HG03571 (cell line): ENCODE data around the gene SART3.
"Not testable (repeated sequence)": the region's sequence is repeated elsewhere in the genome, so short reads cannot be mapped to it uniquely, and the experiment has no call there.

Experiments
- ATAC-seq: cut with Tn5 transposase; IDR thresholded peaks from one replicate; pipeline ENCODE4 v1.9.1; 2021; ENCODE audit not compliant: unreplicated experiment

Gene SART3

DNA sequence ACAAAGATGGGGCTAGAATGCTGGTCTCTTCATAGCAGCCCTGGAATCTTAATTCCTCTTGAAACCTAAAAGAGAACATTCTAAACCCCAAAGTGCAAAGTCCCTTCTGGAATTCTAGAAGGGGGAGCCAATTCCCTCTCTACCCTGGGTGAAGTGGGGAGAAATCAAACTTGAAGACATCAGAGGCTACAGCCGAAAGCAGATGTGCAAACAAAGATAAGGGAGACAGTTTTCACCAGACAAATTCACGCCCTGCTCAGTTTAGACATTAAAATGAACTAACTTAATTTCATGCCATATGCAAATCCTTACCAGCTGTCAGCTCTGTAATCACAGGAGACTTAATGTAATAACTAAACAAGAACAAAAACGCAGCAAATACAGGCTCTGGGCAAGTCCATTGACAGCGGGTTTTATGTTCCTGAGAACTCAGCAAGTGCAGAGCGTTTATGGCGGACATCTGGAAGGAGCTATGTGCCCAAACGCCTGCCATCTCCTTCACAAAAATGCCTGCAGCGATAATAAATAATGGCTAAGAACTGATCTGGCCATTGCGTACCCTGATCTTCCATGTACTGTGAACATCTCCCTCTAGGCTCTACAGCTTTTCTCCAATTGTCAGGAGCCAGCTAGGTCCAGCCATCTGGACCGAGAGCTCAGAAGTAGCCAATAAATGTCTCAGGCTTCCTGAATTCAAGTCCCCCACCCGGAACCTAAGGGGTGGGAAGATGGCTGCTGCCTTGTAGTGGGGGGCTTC is 65.0 kb downstream of the SART3 start:
- ATAC-seq = no peak

DNA sequence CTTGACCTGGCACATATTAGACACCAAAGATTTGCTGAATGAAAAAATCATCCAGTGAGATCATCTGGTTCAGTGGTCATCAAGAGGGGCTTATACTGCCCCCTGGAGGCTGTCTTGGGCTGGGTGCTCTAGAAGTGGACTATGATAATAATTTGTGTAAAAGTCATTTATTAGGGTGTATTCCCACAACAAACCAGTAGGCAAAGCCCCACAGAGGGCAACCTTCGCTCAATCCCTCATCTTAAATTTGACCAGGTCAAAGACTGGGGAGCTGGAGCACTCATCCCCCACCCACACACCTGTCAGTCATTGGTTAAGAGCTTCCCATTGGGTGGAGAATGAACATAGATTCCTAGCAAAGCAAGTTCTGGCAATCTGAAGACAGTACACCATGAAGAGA is 65.9 kb downstream of the SART3 start:
- no peak for ATAC-seq

DNA sequence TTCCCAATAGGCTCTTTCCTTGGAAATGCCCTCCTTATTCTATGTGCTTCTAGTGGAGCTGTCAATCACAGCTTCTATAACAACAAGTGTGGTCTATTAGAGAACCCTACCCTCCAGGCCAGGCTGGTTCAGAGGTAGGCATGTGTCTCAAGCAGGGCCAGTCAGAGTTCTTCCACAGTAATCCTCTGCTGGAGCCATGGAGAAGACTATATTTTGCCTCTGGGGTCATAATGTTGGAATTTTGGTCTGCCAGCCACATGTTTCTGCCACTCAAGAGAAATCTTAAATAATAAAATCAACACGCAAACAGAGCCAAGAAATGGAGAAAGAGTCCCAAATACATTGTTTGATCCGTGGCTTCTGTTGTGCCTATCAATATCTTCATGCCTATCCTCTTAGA is 69.7 kb downstream of the SART3 start:
- ATAC-seq = no peak

DNA sequence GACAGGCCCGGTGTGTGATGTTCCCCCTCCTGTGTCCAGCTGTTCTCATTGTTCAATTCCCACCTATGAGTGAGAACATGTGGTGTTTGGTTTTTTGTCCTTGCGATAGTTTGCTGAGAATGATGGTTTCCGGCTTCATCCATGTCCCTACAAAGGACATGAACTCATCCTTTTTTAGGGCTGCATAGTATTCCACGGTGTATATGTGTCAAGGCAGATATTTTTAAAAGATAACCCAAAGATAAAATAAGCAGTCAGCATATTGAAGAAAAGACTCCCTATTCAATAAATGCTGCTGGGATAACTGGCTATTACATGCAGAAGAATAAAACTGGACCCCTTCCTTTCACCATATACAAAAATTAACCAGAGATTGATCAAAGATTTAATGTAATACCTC is 73.9 kb downstream of the SART3 start:
- not testable (repeated sequence) for ATAC-seq

DNA sequence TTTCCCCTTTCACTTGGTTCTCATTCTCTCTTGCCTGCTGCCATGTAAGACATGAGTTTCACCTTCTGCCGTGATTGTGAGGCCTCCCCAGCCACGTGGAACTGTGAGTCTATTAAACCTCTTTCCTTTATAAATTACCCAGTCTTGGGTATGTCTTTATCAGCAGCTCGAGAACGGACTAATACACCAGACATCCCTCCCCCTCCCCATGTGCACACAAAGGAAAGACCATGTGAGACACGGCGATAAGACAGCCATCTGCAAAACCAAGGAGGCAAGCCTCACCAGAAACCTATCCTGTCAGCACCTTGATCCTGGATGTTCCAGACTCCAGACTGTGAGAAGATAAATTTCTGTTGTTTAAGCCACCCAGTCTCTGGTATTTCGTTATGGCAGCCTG is 75.6 kb downstream of the SART3 start:
- ATAC-seq = not testable (repeated sequence)

DNA sequence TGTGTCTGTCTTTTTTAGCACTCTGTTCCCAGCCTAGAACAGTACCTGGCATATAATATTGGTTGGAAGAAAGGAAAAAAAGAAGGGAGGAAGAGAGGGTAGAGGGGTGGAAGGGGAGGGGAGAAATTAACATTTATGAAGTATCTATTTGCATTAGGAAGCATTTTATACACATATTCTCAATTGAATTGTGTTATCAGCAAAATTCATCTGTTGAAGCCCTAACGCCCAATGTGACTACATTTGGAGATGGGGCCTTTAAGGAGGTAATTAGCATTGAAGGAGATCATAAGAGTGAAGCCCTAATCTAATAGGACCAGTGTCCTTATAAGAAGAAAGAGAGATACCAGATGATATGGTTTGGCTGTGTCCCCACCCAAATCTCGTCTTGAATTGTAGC is 76.1 kb downstream of the SART3 start:
- ATAC-seq = no peak

DNA sequence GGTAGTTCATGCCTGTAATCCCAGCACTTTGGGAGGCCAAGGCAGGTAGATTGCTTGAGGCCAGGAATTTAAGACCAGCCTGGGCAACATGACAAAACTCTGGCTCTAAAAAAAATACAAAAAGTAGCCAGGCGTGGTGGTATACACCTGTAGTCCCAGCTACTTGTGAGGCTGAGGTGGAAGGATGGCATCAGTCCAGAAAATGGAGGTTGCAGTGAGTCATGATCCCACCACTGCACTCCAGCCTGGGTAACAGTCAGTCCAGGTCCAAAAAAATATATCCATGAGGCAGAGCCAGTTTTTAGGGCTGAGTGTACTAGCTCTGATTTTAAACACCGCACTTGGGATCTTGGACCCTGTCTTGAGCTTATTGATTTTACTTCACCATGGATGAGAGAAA is 76.5 kb downstream of the SART3 start:
- no peak for ATAC-seq

DNA sequence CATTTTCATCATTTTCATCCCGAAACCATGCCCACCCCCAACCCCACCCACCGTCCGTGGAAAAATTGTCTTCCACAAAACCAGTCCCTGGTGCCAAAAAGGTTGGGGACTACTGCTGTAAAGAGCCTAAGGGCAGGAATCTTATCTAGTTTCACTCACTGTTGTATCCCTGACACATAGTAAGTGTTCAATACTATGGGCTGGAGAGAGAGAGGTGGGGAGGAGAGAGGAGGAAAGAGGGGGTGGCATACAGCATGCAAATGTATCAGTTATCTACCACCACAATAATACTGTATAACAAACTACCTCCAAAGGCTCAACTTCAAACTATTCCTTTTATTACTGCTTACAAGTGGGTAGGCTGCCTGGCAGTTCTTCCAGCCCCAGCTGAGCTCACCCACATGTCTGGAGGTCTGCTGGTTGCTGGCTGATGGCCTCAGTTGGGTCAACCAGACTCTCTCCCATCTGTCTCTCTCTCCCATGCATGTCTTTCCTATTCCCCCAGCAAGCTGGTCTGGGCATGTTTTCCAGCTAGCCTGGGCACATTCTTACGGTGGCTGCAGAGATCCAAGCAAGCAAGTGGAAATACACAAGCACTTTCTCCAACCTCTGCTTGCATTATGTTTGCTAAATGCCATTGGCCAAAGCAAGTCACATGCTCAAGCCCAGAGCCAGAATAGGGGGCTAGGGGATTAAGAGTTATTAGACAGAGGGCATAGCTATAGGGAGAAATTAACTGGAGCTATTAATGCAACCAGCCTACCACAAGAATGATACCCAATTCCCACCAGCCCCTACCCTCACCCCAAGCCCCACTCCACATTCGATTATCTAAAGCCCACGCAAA is 77.5 kb downstream of the SART3 start:
- ATAC-seq = no peak

DNA sequence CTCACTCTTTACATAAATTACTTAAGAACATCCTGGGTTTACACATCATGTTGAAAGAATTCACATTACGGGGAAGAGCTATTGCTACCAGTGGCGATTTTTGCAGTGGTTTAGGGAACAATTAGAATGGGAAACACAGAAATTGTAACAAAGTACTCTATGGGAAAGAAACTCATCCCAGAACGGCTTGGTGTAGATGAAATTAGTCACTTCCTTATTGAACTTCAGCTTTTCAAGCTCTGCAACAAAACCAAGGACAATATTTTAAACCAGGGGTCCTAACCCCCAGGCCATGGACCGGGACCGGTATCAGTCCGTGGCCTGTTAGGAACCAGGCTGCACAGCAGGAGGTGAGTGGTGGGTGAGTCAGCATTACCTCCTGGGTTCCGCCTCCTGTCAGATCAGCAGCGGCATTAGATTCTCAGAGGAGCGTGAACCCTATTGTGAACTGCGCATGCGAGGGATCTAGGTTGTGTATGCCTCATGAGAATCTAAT is 78.2 kb downstream of the SART3 start:
- ATAC-seq = no peak

DNA sequence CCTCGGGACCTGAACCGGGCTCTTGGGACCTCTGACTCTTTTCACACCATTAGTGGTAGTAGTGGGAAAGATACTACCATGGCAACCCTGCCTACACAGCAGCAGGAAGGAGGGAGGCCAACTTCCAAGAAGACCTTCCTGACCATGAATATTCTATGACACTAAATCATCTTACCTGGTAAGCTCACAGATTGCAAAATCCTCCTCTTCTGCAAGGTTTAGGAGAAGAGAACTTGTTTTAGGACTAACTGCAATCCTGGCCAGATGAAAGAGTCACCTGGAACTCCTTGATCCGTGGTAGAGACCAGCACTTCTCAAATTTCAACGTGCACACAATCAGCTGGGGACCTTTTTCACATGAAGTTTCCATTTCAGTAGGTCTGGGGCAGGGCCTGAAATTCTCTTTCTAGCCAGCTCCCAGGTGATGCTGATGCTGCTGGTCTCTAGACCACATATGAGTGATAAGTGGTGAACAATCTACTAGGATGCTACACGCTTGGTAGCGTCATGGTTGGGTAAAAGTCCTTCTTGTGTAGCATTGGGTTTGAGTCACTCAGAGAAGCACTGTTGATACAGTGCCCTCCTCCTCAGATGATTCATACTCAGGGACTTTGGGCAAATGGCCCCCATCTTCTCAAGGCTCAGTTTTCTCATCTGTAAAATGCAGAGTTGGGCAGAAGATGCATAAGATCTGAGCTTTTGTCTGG is 81.5 kb downstream of the SART3 start:
- ATAC-seq = no peak

DNA sequence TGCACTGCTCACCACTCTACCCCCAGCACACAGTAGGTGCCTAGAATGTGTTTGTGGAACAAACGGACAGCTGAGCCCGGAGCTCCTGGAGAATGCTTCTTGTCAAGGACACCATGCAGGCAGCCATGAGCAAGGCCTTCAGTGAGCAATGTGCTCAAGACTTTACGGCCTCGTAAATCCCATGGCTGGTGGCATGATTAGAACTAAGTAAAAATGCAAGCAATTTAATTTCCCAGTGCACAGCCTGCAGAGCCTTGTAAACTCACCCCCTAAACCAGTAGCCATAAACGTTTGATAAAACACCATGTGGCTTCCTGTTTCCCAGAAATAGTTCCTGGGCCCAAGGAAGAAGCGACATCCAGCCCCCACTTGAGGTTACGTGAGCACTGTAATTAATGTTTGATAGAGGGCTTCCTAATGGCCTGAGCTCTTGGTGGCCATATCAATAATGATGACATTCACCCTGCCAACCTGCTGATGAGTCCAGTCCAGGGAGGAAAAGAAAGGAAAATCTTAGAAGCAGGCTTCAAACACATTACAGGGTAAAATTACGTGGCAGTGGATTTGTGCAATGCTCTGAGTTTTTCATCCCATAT is 82.3 kb downstream of the SART3 start:
- ATAC-seq = no peak

DNA sequence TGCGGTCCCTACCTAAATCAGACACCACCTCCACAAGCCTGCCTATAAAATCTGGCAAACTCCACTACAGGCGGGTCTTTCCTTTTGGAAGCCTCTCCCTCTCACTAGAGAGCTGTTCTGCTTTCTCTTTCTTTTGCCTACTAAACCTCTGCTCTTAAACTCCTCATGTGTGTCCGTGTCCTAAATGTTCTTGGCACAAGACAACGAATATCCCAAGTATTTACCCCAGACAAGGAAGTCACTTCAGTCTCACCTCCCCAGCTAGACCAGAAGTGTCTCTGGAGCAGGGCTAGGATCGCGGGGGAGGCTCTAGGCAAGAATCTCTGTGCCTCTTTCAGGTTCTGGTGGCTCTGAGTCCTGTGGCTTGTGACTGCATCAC is 83.1 kb downstream of the SART3 start:
- no peak for ATAC-seq

DNA sequence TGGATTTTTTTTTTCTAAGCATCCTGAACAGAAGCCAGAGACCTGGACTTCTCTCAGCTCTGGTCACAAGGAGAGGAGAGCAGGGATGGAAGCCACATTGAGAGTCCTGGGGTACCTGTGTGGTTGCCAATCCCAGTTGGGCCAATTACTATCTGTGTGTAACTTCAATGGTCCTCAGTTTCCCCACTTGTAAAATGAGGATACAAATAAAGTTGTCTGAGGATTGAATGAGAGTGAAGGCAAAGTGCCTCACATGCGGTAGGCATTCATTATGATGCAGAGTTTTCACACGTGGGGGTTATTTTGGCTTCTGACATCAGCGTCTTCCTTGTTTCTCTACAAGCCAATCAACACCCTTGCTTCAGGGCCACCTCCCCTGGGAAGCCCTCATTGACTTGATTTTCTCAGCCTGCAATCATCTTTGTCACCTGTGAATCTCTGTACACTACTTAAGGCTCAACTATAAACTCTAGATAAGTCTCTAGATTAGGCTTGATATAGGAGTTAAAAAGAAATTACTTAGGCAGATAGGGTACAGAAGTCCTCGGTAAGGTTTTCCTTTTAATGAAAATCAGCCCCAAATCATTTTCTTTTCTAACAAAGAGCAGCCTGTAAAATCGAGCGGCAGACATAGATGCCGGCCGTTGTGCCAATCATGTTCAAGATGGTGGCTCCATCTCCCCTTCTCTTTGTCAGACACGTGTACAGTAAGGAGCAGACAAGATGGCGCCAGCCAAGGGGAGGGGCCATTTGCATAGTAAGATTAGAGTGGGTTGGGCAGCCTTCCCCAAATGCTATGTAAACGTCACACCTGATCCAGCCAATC is 83.7 kb downstream of the SART3 start:
- ATAC-seq = no peak

DNA sequence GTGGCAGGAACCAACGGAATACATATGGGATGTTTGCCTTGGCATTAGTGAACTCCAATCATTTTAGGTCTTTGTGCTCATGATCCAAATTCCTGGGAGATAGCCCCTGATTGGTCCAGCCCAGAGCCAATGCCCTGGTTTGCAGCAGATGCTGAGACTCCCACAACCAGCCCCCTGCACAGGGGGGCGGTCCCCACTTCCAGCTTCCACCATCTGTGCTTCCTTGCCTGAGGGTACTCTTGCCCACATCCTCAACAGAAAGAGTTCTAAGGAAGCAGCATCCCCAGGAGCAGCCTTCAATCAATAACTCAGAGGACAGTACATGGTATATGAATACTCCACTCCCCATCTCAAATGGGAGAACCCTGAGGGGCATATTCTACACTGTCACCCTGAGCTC is 85.6 kb downstream of the SART3 start:
- ATAC-seq = no peak

DNA sequence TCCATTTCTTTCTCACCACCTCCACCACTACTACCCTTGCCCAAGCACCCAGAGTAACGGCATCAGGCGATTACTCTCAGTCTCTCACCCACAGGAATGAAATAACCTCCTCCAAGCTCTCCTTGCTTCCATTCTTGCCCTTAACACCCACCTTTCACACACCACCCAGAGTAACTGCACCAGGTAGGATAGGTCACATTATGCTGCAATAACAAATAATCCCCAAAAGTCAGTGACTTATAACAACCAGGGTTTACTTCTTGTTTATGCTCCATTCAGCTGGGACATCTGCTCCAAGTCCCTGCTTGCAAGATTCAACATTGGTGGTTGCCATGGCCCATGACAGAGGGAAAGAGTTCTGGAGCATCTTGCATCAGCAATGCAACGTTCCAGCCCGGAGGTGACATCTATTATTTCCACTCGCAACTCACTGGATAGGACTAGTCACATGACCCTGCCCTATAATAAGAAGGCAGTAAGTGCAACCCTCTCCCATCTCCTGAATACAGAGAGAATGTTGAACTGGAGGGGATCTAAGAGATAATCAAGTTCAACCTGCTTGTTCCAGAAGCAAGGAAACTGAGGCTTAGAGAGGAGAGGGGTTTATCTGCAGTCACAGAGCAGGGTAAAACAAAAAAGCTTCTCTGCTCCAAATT is 87.4 kb downstream of the SART3 start:
- ATAC-seq = no peak
